GM03348 (cell line): ENCODE data around the gene CAMTA1.
A peak's percentile ranks its signal among the peaks of the same experiment; 100 is the strongest.
"Not testable (repeated sequence)": the region's sequence is repeated elsewhere in the genome, so short reads cannot be mapped to it uniquely, and the experiment has no call there.

Experiments used
- DNase-seq: peaks from one replicate; pipeline ENCODE4 v3.0.0; 2012; ENCODE audit warnings: low spot score

The CAMTA1 gene

GRCh38 chr1:6907676-6908434 is 122.6 kb downstream of the CAMTA1 start:
- DNase-seq: no peak

- no peak for DNase-seq
Measured at GRCh38 chr1:6909401-6909800, 124.1 kb downstream of the CAMTA1 start.

GRCh38 chr1:6909857-6910256 is 124.6 kb downstream of the CAMTA1 start:
- no peak for DNase-seq

- DNase-seq: no peak
Measured at GRCh38 chr1:6911021-6911941, 126.0 kb downstream of the CAMTA1 start.

- DNase-seq: no peak
Measured at GRCh38 chr1:6911974-6912373, 126.7 kb downstream of the CAMTA1 start.

- no peak for DNase-seq
Measured at GRCh38 chr1:6912518-6912917, 127.3 kb downstream of the CAMTA1 start.

- DNase-seq: no peak
Measured at GRCh38 chr1:6913086-6913485, 127.8 kb downstream of the CAMTA1 start.

GRCh38 chr1:6914706-6915105 is 129.5 kb downstream of the CAMTA1 start:
- no peak for DNase-seq

- no peak for DNase-seq
Measured at GRCh38 chr1:6915999-6916565, 130.8 kb downstream of the CAMTA1 start.

- no peak for DNase-seq
Measured at GRCh38 chr1:6917067-6917466, 131.8 kb downstream of the CAMTA1 start.

GRCh38 chr1:6918186-6918924 is 133.1 kb downstream of the CAMTA1 start:
- DNase-seq: peak; percentile 54

- DNase-seq: no peak
Measured at GRCh38 chr1:6918925-6919511, 133.8 kb downstream of the CAMTA1 start.

- not testable (repeated sequence) for DNase-seq
Measured at GRCh38 chr1:6921506-6921905, 136.3 kb downstream of the CAMTA1 start.

GRCh38 chr1:6922096-6922931 is 137.1 kb downstream of the CAMTA1 start:
- DNase-seq: peak; percentile 77

- DNase-seq: no peak
Measured at GRCh38 chr1:6923012-6923411, 137.8 kb downstream of the CAMTA1 start.

- no peak for DNase-seq
Measured at GRCh38 chr1:6923416-6923815, 138.2 kb downstream of the CAMTA1 start.

- DNase-seq: no peak
Measured at GRCh38 chr1:6923955-6924881, 139.0 kb downstream of the CAMTA1 start.

GRCh38 chr1:6924891-6925290 is 139.6 kb downstream of the CAMTA1 start:
- DNase-seq: no peak

- DNase-seq: no peak
Measured at GRCh38 chr1:6927626-6928025, 142.4 kb downstream of the CAMTA1 start.
